ENCODE data around the gene RAD23A. TPM values are rescaled to one million over a fixed set of nuclear protein-coding genes. Genes with fewer than 3 reads are reported as not detected.

Gene RAD23A
- total RNA-seq, 1 donor from 2014 or later, result 113 TPM

DNA sequence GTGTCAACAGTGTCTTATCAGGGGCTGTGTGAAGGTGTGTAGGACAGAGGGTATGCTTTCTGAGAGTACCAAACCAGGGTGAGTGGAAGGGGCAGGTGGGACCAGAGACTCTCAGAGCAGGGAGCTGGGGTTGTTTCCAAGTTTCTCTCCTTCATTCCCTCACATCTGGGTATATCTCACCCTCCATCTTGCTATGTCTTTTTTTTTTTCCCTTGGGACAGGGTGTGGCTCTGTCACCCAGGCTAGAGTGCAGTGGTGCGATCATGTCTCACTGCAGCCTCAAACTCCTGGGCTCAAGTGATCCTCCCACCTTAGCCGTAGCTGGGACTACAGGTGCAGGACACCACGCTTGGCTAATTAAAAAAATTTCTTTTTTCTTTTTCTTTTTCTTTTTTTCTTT is 34.3 kb downstream of the RAD23A start:
- intact Hi-C loops (cut with micrococcal nuclease), result loop anchor here (5.0 kb wide), 1 partner anchor 297 kb away; no protein-coding TSS in a partner anchor

DNA sequence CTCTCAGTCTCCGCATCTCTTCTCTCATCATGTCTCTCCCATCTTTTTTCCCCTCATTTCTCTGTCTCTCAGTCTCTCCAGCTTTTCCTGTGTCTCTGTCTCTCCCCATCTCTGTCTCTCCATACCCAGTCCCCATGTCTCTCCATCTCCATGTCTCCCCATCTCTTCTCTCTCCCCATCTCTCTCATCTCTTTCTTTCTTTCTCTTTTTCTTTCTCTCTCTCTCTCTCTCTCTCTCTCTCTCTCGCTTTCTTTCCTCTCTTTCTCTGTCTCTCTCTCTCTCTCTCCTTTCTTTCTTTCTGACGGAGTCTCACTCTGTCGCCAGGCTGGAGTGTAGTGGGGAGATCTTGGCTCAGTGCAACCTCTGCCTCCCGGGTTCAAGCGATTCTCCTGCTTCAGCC is 37.0 kb downstream of the RAD23A start:
- intact Hi-C loops (cut with micrococcal nuclease), result loop anchor here (1.0 kb wide), 3 partner anchors 52 to 112 kb away; no protein-coding TSS in a partner anchor

DNA sequence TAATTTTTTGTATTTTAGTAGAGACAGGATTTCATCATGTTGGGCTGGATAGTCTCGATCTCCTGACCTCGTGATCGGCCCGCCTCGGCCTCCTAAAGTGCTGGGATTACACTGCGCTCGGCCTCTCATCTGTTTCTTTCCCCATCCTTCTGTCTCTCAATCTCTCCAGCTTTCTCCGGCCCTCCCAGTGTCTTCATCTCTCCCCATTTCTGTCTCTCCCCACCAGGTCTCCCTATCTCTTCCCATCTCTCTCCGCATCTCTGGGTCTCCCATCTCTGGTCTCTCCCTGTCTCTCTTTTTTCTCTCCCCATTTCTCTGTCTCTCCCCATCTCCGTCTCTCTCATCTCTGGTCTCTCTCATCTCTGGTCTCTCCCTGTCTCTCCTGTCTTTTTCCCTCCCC is 37.4 kb downstream of the RAD23A start:
- intact Hi-C loops (cut with micrococcal nuclease), result loop anchor here (1.0 kb wide), 3 partner anchors 51 to 111 kb away; no protein-coding TSS in a partner anchor

DNA sequence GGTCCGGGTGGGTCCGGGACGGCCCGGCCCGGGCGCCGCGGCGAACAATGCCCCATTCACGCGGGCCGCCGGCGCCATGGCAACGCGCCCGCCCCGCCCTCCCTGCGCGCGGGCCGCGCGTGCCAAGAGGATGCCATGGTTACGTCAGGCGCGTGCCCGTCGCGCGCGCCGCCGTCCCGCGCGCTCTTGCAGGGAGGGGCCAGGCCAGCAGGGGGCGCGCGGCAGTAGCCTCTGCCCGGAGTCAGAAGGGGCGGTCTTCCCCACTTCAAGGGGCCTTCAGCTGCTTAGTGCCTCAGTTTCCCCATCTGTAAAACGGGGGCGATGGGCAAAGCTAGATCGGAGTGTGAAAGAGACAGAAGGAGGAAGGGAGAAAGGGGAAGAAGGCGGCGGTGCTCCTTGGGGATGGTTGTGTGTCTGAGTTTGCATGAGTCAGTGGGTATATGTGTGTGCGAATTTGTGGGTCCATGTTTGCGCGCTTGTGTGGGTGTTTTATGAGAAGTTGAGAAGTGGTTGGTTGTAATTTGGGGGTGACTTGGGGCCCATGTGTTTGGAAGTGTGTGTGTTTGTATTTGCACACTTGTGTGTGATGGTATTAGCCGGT is 38.0 kb downstream of the RAD23A start:
- intact Hi-C loops (cut with micrococcal nuclease), result loop anchor here (1.0 kb wide), 3 partner anchors 51 to 111 kb away; no protein-coding TSS in a partner anchor

DNA sequence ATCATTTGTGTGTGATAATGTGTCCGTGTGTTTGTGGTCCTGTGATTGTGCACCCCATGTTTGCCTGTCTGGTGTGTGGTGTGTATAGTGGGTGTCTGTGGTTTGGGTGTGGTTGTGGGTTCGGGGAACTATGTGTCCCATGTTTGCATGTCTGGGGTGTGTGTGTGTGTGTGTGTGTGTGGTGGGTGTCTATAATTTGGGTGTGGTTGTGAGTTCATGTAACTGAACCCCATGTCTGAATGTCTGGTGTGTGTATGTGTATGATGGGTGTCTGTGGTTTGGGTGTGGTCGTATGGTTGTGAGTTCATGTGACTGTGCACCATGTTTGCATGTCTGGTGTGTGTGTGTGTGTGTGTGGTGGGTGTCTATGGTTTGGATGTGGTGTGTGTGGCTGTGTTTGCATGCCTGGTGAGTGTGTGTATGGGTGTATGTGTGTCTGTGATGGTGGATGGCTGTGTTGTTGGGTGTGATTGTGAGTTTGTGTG is 38.5 kb downstream of the RAD23A start:
- intact Hi-C loops (cut with micrococcal nuclease), result no loop called here

DNA sequence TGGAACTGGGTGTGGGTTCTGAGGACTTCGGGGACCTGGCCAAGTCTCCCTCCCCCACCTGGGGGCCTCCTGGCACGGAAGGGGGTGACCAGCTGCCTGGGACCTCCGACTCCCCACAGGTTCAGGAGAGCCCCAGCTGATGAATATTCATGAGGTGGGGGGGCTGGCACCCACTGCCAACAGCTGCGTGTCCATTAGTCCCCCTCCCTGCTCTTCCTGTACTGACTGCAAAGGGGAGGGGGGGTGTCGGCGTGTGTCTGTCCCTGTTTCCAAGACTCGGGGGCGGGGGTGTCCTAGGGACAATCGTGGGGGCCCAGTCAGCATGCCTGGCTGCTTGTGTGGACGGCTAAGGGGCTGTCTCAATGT is 39.0 kb downstream of the RAD23A start:
- intact Hi-C loops (cut with micrococcal nuclease), result no loop called here

DNA sequence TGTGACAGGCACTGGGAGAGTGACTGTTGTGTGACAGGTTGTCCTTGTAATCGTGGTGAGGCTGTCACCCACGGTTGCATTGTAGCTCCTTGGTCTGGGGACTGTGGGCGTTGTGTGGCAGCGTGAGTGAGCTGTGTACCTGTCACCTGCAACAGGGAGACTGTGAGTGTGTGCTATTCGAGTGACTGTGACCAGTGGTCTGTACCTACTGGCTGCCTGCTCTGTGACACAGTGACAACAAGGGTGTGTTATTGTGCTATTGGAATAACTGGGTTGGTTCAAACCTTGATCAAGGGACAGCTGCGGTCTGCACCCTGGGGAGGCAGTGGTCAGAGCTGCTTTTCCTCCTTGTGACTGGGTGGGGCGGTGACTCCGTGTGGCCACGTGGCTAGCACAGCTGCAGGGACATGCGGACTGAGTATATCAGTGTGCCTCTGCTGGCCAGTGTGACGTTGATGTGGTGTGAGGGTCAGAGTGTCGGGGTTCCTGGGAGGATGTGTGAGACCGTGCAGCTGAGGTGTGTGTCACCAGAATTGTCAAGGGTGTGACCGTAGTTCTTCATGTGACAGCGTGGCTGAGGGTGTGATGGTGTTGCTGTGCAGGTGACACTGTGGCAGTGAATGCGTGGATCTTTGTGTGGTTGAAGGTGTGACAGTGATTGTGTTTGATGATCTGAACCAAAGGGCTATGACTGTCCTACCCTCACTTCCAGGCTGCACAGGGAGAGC is 39.6 kb downstream of the RAD23A start:
- intact Hi-C loops (cut with micrococcal nuclease), result no loop called here

DNA sequence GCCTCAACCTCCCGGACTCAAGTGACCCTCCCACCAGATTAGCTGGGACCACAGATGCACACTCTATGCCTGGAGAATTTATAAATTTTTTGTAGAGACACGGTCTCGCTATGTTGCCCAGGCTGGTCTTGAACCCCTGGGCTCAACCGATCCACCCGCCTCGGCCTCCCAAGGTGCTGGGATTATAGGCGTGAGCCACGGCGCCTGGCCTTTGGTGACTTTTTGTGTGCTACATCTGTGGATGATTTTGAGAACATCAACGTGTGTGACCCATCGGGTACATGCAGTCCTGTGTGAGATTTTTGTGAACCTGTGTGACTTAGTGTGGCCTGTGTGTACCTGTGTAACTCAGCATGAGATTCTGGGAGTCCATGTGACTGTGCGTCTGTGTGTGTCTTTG is 41.1 kb downstream of the RAD23A start:
- intact Hi-C loops (cut with micrococcal nuclease), result no loop called here

DNA sequence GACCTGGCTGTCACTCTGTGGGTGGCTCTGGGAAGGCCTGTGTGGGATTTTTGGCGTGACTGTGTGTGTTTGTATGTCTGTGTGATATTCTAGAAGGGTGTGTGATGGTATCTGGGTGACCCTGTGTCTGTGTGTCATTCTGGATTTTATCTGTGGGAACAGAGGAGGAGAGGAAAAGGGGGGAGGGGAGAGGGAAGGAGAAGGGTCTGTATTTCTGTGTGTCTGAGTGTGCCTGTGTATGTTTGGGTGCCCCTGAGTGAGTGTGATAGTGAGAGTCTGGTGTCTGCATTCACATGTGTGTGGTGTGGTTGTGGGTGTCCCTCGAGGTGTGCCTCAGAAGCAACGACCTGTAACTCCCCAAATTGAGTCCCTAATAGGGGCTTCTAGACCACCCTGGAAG is 41.5 kb downstream of the RAD23A start:
- intact Hi-C loops (cut with micrococcal nuclease), result no loop called here

DNA sequence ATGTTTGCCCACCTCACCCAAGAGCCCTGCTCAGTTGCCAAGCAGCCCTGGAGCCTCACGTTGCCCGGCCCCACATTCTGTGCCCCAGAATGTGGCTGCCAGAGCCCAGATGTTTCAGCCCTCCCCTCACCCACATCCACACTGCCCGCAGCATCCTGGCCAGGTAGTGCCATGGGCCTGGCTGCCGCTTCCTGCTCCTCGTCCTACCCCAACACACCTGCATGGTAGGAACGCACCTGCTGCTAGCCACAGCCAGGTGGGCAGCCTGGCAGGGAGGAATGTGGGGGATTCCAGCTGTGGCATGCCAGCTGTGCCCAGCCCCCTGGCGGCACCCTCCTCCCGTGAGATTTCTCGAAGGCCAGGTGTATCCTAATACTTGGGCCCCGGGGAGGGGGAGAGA is 42.1 kb downstream of the RAD23A start:
- intact Hi-C loops (cut with micrococcal nuclease), result no loop called here

DNA sequence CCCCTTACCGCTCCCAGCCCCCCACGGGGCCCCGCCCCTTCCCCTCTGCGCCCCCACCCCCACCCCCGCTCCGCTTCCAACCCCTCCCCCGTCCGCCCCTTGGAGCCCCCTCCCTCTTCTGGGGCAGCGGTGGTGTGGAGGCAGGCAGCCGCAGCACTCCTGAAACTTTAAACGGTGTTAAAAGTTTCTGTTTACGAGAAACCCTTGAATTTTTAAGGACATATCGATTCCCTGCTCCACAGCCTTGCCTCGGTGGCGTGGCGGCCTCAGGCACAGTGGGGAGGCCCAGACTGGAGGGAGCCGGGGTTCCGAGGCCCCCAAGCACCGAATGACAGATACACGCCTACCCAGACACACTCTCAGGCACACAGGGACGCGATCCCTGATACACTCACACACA is 44.8 kb downstream of the RAD23A start:
- intact Hi-C loops (cut with micrococcal nuclease), result no loop called here

DNA sequence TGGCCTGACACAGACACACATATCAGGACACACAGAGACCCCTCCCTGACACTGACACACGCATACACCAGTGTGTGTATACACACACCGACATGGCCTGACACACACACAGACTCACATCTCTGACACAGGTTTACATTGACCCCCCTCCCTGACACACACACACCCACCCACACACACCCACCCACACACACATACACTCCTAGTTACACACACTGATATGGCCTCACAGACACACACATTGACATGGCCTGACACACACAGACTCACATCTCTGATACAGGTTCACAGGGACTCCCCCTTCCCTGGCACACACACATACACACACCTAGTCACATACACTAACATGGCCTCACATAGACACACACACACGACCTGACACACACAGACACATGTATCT is 45.2 kb downstream of the RAD23A start:
- intact Hi-C loops (cut with micrococcal nuclease), result no loop called here

DNA sequence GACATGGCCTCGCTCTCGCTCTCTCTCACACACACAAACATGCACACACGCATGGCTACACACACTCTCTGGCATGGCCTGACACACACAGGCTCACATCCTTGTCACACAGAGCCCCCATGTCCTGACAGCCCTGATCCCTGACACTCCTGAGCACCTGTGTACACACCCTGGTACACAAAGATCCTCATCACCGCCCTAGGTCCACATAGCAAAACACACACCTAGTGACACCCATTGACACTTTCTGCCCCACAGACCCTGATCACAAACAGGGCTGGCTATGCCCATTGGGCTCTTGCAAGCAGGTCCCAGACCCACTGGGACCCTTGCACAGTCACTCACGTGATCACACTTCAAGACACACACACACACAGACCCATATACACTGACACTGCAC is 45.6 kb downstream of the RAD23A start:
- intact Hi-C loops (cut with micrococcal nuclease), result no loop called here

DNA sequence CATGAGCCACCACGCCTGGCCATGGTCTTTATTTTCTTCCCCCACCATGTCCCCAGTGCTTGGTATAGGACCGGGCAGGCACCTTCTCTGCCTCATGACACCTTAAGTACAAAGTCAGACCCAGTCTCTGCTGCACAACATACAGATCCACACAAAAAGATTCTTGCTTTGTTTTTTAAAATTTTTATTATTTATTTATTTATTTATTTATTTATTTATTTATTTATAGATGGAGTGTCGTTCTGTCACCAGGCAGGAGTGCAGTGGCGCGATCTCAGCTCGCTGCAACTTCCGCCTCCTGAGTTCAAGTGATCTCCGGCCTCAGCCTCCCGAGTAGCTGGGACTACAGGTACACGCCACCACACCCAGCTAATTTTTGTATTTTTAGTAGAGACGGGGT is 47.1 kb downstream of the RAD23A start:
- intact Hi-C loops (cut with micrococcal nuclease), result no loop called here

DNA sequence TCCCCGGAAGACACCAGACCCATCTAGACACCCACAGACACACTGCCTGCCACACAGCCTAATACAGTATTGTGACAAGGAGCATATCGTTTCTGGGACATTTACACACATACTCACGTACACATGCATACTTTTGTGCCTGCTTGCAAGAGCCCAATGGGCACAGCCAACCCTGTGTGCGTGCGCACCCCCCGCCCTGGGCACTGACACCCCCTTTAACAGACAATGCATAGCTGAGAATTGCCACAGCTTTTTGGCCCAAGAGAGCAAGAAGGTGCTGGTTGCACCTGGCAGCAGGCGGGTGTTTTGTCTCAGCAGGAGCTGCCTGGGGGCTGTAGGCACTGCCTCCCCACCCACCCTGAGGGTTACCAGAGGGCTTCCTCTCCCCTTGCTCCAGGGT is 47.9 kb downstream of the RAD23A start:
- intact Hi-C loops (cut with micrococcal nuclease), result no loop called here

DNA sequence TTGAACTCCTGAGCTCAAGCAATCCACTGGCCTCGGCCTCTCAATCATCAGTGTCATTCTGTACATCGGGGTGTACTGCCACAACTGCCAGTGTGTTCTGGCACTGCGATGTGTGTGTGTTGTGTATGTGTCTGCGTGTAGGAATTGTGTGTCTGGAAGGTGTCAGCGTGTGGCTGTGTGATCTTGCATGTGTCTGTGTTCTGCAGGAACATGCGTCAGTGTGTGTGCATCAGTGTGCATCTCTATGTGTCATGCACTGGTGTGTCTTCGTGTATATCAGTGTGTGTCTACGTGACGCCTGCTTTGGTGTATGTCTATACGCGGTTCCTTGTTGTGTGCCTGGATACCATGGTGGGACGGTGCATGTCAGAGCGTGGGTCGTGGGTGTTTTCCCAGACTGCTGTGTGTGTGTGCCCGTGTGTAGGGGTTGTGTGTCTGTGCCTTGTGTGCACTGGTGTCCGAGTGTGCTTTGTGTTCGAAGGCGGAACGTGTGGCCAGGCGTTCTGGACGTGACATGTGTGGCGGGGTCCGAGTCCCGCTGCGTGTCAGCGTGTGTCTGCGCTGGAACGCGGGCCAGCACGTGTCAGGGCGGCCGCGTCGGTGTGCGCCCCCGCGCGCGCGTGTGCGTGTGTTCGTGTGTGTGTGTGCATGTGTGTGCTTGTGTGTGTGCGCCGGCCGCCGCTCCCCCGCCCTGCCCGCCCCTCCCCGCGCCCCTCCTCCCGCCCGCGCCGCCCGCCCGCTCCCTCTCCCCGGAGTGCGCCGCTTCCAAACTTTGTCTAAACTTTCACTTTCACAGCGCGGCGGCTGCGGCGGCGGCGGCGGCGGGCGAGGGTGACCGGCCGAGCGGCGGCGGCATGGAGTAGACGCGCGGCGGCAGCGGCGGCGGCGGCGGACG is 49.3 kb downstream of the RAD23A start, which contains the start of gene NFIX:
TSS of gene NFIX (plus strand) at position 775 of the 895 bp plus-strand sequence. CDS start 363 bp downstream, outside the sequence.
- intact Hi-C loops (cut with micrococcal nuclease), result no loop called here

DNA sequence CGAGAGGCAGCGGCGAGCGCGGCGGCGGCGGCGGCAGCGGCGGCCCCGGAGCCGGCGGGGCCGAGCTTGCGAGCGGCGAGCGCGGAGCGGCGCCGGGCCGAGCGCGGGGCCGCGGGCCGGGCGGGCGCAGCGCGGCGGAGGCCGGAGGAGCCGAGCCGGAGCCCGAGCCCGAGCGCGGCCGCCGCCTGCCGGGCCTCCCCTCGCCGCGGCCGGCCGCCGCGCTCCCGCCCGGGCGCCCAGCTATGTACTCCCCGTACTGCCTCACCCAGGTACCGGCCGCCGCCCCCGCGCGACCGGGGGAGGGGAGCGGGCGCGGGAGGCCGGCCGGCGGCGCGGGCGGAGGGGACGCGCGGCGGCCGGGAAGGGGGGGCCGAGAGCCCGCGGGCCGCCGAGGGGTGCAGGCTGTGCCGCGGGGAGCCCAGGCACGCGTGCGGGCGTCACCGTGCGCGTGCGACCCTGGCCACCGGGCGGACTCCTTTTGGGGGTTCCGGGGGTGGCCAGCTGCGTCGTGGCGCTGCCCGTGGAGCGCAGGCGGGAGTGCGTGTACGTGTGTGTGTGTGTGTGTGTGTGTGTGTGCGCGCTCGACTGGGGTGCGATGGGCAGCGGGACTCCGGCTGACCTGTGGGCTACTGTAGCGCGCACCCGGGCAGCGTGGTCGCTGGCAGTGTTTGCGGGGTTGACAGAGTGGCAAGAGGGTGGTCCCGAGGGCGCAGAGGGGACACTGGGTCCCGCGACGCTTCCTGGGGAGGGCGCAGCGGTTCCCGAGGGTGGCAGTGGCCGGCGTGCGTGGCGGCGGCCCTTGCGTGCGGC is 50.1 kb downstream of the RAD23A start:
- intact Hi-C loops (cut with micrococcal nuclease), result no loop called here

DNA sequence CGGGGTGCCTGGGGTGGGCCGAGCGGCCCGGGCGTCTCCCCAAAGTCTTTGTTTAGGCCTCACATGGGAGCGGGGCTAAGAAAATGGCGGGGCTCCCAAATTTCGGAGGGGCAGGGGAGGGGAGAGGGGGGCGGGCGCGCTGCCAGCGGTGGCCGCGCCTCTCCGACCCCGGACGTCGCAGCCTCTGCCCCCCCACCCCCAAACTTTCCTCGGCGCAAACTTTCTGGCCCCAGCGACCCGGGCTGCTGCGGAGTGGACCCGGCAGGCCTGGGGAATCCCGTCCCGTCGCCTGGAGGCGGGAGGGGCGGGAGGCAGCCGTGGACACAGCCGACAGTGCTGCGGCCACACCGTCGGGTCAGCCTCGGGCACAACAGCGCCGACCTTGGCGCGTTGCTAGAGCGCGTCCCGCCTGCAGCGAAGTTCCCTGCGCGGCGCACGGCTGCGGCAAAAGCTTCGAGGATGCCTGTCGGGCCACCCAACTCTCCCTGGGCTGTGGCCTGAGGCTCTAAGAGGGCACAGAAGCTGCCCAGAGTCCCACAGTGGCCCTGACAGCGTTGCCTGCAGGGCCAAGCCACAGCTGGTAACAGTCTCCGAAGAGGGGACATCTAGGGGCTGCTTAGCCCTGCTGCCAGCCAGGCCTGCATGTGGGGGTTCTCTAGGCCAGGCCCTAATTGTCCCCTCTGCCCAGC is 50.9 kb downstream of the RAD23A start:
- intact Hi-C loops (cut with micrococcal nuclease), result no loop called here

DNA sequence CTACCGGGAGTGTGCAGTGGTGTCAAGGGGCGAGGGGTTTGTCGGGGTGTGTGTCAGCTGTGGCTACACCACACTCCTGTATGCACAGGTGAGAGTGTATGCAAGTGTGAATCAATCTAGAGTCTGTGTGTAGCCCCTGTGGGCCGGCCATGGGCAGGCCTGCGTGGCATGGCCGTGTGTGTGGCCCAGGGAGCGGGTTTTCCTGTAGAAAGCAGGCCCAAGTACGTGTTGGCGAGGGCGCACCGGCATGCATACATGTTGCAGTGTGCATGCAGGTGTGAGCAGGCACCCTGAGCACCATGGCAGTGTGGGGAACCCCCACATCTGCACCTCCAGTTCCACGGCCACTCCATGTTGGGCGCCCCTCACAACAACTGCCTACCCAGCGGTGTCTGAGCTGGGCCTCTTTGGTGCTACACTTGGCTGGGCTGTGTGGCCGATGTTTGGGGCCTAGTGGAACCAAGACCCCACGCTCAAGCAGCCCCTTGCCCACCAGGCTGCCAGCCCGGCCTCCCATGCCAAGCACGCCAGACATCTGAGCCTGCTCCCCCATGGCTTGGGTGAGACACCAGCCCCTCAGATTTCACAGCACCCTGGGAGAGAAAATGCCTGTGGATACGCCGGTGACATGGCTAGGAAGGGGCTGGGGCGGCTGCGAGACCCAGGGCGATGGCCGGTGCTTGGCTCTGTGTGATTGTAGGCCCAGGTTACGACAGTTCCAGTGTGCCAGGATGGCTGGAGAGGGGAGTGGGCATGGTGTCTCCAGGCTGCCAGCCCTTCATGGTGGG is 51.7 kb downstream of the RAD23A start:
- intact Hi-C loops (cut with micrococcal nuclease), result no loop called here

Measured in T-helper 1 cell treated with Interleukin-12 subunit alpha and Interleukin-12 subunit beta and Interleukin-4 antibody, amounts not matched to agents 30 ng/mL and 1 ng/mL, for 36 hours (primary cell).